Measurements from ENCODE around the gene IL18.

Gene IL18

DNA sequence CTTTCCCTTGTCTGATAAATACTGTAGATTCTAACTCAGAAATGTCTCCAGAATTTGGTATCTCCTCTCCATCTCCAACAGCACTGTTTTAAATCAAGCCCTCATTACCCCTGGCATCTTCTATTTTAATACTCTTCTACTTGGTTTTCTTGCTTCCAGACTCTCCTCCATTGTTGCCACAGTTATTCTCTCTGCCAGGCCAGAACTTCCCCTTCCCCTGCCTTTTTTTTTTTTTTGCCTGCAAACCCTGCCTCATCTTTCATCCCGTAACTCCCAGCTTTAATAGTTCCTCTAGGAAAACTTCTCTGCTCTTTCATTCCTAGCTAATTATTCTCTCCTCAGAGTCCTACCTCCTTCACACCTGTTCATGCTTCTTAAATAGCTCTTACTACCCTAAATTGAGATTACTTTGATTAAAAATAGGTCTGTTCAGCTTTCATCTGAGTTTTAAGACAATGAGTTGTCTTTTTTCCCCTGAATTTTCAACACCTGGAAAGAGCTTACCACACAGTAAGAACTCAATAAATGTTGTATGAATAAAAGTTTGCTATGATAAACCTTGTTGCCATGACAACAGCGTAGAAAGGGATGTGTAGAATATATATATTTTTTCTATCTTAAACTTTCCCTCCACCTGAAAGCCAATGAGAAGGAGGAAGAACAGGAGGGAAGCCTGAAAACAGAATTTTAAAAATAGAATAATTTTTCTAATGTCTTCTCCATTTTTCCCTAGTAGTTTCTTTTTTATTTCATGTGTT lies 3.6 kb downstream of the IL18 start:
- Mint-ChIP-seq H3K4me1 (ENCODE audit: low read depth) (peaks cover 6% of the 10 kb centered on the region), H3K4me3 (no peak overlapping the region), H3K27ac (no peak overlapping the region), H3K9me3 (ENCODE audit: low read depth) (no peaks in the 10 kb centered on the region), H3K27me3 (peaks cover 13% of the 10 kb centered on the region), H3K36me3 (peaks cover 8% of the 10 kb centered on the region)

DNA sequence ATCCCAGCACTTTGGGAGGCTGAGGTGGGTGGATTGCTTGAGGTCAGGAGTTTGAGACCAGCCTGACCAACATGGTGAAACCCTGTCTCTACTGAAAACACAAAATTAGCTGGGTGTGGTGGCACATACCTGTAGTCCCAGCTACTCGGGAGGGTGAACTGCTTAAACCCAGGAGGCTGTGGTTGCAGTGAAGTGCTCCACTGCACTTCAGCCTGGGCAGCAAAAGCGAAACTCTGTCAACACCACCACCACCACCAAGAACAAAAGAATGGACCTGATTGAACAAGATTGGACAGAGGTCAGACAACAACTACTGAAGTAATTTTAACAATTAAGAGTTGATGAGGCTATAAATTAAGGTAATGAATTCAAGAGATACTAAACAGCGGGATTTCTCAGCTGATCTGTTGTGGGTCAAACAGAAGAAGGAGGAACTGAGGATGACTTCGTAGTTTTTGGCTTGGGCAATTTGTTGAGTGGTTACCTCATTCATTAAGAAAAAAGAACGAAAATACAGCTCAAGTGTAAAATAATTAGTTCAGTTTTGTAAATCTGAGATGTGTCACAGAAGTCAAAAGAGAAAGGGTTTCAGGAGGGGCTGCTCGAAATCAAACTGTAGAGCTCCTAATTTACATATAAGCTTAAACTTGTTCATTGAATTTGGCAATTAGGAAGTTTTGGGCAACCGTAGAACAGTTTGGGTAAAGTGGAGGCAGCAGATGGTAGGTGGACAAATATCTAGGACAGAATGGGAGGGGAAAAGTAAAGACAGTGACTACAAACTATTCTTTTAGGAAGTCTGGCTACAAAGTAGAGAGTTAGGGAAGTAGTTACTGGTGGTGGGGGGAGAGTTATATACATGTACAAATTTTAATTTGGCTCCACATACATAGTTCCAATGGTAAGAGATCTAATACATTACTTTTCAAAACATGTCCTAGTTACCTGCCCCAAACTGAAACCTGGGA lies 4.5 kb downstream of the IL18 start:
- H3K4me3 Mint-ChIP-seq = no peak overlapping the region
- no peak overlapping the region for H3K27ac Mint-ChIP-seq
- peaks cover 6% of the 10 kb centered on the region for H3K4me1 Mint-ChIP-seq (ENCODE audit: low read depth)
- peaks cover 5% of the 10 kb centered on the region for H3K36me3 Mint-ChIP-seq
- peaks cover 8% of the 10 kb centered on the region for H3K27me3 Mint-ChIP-seq
- no peaks in the 10 kb centered on the region for H3K9me3 Mint-ChIP-seq (ENCODE audit: low read depth)

- H3K36me3 Mint-ChIP-seq = peaks cover 5% of the 10 kb centered on the region
- no peak overlapping the region for H3K4me3 Mint-ChIP-seq
- no peaks in the 10 kb centered on the region for H3K9me3 Mint-ChIP-seq (ENCODE audit: low read depth)
- peaks cover 2% of the 10 kb centered on the region for H3K4me1 Mint-ChIP-seq (ENCODE audit: low read depth)
- H3K27ac Mint-ChIP-seq = no peak overlapping the region
- peaks cover 7% of the 10 kb centered on the region for H3K27me3 Mint-ChIP-seq
Observed at GRCh38 chr11:112156956-112157766, 6.7 kb downstream of the IL18 start.

DNA sequence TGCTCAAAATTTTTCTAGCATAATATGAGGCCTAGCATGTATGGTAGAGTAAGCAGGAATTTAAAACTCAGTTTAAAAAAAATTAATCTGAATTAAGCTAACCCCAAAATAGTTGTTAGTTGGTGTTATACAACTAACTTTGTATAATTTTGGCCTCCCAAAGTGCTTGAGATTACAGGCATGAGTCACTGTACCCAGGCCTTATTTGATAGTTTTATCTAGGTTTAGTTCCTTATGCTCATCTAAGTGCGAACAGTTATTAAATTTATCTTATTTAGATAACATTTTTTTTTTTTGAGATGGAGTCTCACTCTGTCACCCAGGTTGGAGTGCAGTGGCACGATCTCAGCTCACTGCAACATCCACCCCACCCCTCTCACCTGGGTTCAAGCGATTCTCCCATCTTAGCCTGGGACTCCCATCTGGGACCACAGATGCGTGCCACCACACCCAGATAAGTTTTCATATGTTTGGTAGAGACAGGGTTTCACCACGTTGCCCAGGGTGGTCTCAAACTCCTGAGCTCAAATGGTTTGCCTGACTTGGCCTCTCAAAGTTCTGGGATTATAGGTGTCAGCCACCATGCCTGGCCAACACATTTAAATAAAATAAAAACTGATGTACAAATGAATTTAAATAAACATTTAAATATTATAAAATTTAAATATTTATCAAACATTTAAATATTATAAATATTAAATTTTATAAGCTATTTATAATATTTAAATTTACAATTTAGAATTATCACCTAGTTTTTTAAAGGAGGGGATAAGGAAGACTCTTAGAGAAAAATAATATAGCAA lies 7.5 kb downstream of the IL18 start:
- no peak overlapping the region for H3K27ac Mint-ChIP-seq
- no peaks in the 10 kb centered on the region for H3K9me3 Mint-ChIP-seq (ENCODE audit: low read depth)
- H3K36me3 Mint-ChIP-seq = peaks cover 2% of the 10 kb centered on the region
- peaks cover 5% of the 10 kb centered on the region for H3K27me3 Mint-ChIP-seq
- peaks cover 2% of the 10 kb centered on the region for H3K4me1 Mint-ChIP-seq (ENCODE audit: low read depth)
- H3K4me3 Mint-ChIP-seq = no peak overlapping the region

GRCh38 chr11:112150517-112150916 lies 13.4 kb downstream of the IL18 start:
- H3K9me3 Mint-ChIP-seq (ENCODE audit: low read depth) = no peaks in the 10 kb centered on the region
- H3K27ac Mint-ChIP-seq = no peak overlapping the region
- no peaks in the 10 kb centered on the region for H3K4me1 Mint-ChIP-seq (ENCODE audit: low read depth)
- no peak overlapping the region for H3K4me3 Mint-ChIP-seq
- peaks cover 5% of the 10 kb centered on the region for H3K27me3 Mint-ChIP-seq
- no peaks in the 10 kb centered on the region for H3K36me3 Mint-ChIP-seq

GRCh38 chr11:112143597-112143996 lies 20.3 kb downstream of the IL18 start:
- H3K4me1 Mint-ChIP-seq (ENCODE audit: low read depth) = no peaks in the 10 kb centered on the region
- no peak overlapping the region for H3K4me3 Mint-ChIP-seq
- peaks cover 2% of the 10 kb centered on the region for H3K27me3 Mint-ChIP-seq
- H3K36me3 Mint-ChIP-seq = peaks cover 4% of the 10 kb centered on the region
- H3K27ac Mint-ChIP-seq = no peak overlapping the region
- H3K9me3 Mint-ChIP-seq (ENCODE audit: low read depth) = no peaks in the 10 kb centered on the region

DNA sequence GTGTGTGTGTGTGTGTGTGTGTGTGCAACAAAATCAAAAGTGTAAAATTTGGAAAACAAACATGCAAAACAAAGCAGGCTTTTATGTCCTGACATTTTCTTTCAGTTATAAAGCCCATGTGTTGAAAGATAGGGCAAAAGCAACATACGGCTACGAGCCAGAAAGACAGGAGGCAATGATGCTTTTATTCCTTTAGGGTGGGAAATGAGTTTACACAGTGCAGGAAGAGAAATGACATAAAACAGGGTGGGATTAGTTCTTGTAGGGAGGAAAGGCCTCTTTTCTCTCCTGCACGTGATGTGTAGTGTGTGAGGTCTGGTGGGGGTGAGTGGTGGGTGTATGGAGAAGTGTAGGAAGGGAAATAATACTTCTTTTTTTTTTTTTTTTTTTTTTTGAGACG lies 29.4 kb downstream of the IL18 start:
- Mint-ChIP-seq H3K27ac (no peak overlapping the region), H3K9me3 (ENCODE audit: low read depth) (no peaks in the 10 kb centered on the region), H3K27me3 (no peaks in the 10 kb centered on the region), H3K36me3 (peaks cover 4% of the 10 kb centered on the region), H3K4me1 (ENCODE audit: low read depth) (no peaks in the 10 kb centered on the region), H3K4me3 (no peak overlapping the region)

DNA sequence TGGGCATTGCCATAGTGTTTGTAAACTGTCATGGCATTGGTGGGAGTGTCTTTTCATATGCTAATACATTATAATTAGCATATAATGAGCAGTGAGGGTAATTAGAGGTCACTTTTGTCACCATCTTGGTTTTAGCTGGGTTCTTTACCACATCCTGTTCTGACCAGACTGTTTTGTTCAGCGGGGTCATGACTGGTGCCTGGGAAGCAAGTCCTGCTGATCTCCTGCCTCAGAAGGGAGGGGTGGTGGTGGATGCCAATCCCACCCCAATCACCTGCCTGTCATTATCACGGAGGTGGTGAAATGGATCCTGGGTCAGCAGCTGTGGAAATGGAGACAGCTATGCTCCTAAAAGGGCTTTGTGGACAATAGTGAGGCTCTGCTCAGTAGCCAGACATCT lies 31.2 kb downstream of the IL18 start:
- Mint-ChIP-seq H3K27ac (no peak overlapping the region), H3K36me3 (peaks cover 4% of the 10 kb centered on the region)

GRCh38 chr11:112129656-112130055 lies 34.2 kb downstream of the IL18 start:
- H3K9me3 Mint-ChIP-seq (ENCODE audit: low read depth) = no peaks in the 10 kb centered on the region
- H3K4me1 Mint-ChIP-seq (ENCODE audit: low read depth) = no peaks in the 10 kb centered on the region
- no peaks in the 10 kb centered on the region for H3K27me3 Mint-ChIP-seq
- H3K36me3 Mint-ChIP-seq = peaks cover 6% of the 10 kb centered on the region
- H3K4me3 Mint-ChIP-seq = no peak overlapping the region
- no peak overlapping the region for H3K27ac Mint-ChIP-seq

More for the DNA sequence above, 31.2 kb downstream of the IL18 start:
- no peaks in the 10 kb centered on the region for H3K27me3 Mint-ChIP-seq
- H3K4me1 Mint-ChIP-seq (ENCODE audit: low read depth) = no peaks in the 10 kb centered on the region
- H3K4me3 Mint-ChIP-seq = no peak overlapping the region
- no peaks in the 10 kb centered on the region for H3K9me3 Mint-ChIP-seq (ENCODE audit: low read depth)

GRCh38 chr11:112128483-112129121 lies 35.3 kb downstream of the IL18 start:
- H3K27me3 Mint-ChIP-seq = no peaks in the 10 kb centered on the region
- H3K4me3 Mint-ChIP-seq = no peak overlapping the region
- H3K27ac Mint-ChIP-seq = no peak overlapping the region
- H3K4me1 Mint-ChIP-seq (ENCODE audit: low read depth) = no peaks in the 10 kb centered on the region
- H3K36me3 Mint-ChIP-seq = peaks cover 6% of the 10 kb centered on the region
- H3K9me3 Mint-ChIP-seq (ENCODE audit: low read depth) = no peaks in the 10 kb centered on the region

GRCh38 chr11:112127056-112127455 lies 36.8 kb downstream of the IL18 start:
- H3K4me1 Mint-ChIP-seq (ENCODE audit: low read depth) = no peaks in the 10 kb centered on the region
- peaks cover 8% of the 10 kb centered on the region for H3K36me3 Mint-ChIP-seq
- H3K9me3 Mint-ChIP-seq (ENCODE audit: low read depth) = no peaks in the 10 kb centered on the region
- H3K27me3 Mint-ChIP-seq = no peaks in the 10 kb centered on the region
- H3K4me3 Mint-ChIP-seq = no peak overlapping the region
- H3K27ac Mint-ChIP-seq = no peak overlapping the region

DNA sequence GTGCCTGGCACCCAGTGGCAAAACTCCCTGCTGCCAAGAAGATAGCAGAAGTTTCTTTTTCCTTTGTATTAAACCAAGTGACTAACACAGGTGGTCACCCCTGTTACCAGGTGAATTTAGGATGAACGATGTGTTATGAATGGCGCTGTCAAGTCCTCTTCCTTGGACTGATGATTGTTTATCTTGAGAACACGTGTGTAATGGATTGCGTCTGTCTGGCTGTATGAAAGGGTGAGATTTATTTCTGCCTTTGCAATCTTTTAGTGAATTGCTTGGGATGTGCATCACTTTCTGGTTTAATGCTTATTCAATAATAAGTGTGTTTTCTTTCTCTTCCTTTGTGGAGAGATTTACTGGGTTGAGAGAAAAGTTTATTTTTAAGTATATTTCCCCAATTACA lies 40.8 kb downstream of the IL18 start:
- H3K27ac Mint-ChIP-seq = no peak overlapping the region
- no peaks in the 10 kb centered on the region for H3K9me3 Mint-ChIP-seq (ENCODE audit: low read depth)
- H3K36me3 Mint-ChIP-seq = peaks cover 12% of the 10 kb centered on the region
- H3K4me1 Mint-ChIP-seq (ENCODE audit: low read depth) = peaks cover 5% of the 10 kb centered on the region
- H3K27me3 Mint-ChIP-seq = no peaks in the 10 kb centered on the region
- no peak overlapping the region for H3K4me3 Mint-ChIP-seq

DNA sequence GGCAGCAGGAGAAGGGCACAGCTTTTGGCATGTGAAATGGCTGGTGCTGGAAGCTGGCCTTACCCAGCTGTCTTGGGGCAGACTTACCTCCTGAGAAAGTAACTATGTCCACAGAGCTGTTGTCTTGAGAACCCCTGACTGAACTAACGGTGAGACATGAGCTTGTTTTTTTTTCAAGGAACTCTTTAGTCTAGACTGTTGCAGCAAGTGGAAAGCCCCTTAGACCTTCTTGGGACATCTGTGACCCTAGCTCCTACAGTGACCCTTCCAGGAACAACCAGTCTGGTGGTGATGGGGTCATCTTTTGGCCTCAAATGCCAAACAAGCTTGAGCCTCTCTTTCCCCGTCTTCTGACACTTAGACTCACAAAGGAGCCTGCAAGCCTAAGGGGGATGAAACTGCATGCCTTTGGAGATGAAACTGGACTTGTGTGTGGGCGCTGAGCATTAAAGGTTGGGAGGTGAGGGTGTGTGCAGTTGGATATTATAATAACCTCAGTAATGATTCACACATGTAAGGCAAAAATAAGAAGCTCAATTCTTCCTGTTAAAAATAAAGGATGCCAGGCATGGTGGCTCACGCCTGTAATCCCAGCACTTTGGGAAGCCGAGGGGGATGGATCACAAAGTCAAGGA lies 41.8 kb downstream of the IL18 start:
- no peaks in the 10 kb centered on the region for H3K27me3 Mint-ChIP-seq
- no peaks in the 10 kb centered on the region for H3K9me3 Mint-ChIP-seq (ENCODE audit: low read depth)
- peaks cover 5% of the 10 kb centered on the region for H3K4me1 Mint-ChIP-seq (ENCODE audit: low read depth)
- peaks cover 10% of the 10 kb centered on the region for H3K36me3 Mint-ChIP-seq
- H3K27ac Mint-ChIP-seq = no peak overlapping the region
- H3K4me3 Mint-ChIP-seq = no peak overlapping the region
